PC-3 (cell line): ENCODE measurements around the gene NOL6. TPM values are rescaled to one million over a fixed set of nuclear protein-coding genes. Genes with fewer than 3 reads are reported as not detected.

Experiments used
- ATAC-seq: fragments of 200-7000 bp; cut with Tn5 transposase; 2 replicates; pipeline ENCODE4 v1.9.1; 2020; ENCODE audit warnings: mild to moderate bottlenecking, moderate library complexity
- BruUV-seq: library from RNA; stranded (reverse); fragments of 400-500 nt; replicated peaks from 2 replicates; lab custom pipeline; 2021; lab: Mats Ljungman, UMichigan
- CTCF ChIA-PET: fragments of 300-600 bp; sonication (Branson Sonifier 250); formaldehyde crosslinking; loops from one replicate; lab custom pipeline; 2022; ENCODE audit warnings: antibody characterized with exemption; lab: Charles Lee
- POLR2A ChIA-PET: fragments of 300-600 bp; sonication (Branson Sonifier 250); formaldehyde crosslinking; loops from one replicate; lab custom pipeline; 2022; ENCODE audit warnings: antibody characterized with exemption; ENCODE audit not compliant: unreplicated experiment; lab: Charles Lee
- DNase-seq: peaks from one replicate; pipeline ENCODE4 v3.0.0-alpha.2; 2015
- H2AFZ ChIP-seq: fragments of 300-600 bp; sonication (generic); 2 replicates; pipeline ENCODE4 v1.6.0; 2016; ENCODE audit warnings: antibody characterized with exemption, low read length
- H3F3A ChIP-seq: fragments of 300-600 bp; sonication (generic); one replicate; pipeline ENCODE4 v1.6.0; 2017; ENCODE audit warnings: antibody characterized with exemption, low read length, control low read depth, mild to moderate bottlenecking; ENCODE audit not compliant: unreplicated experiment
- H3K27ac ChIP-seq: fragments of 300-600 bp; sonication (generic); 2 replicates; pipeline ENCODE4 v1.5.1; 2016; ENCODE audit warnings: mild to moderate bottlenecking, low read length
- H3K27me3 ChIP-seq: fragments of 300-600 bp; sonication (generic); 2 replicates; pipeline ENCODE4 v1.6.1; 2016; ENCODE audit warnings: low read length, mixed read lengths
- H3K36me3 ChIP-seq: fragments of 300-600 bp; sonication (generic); 2 replicates; pipeline ENCODE4 v1.6.1; 2016; ENCODE audit warnings: low read depth, mixed run types, low read length, mixed read lengths
- H3K4me1 ChIP-seq: fragments of 300-600 bp; sonication (generic); 2 replicates; pipeline ENCODE4 v1.5.1; 2016; ENCODE audit warnings: low read length; ENCODE audit not compliant: insufficient read depth
- H3K4me2 ChIP-seq: fragments of 300-600 bp; sonication (generic); 2 replicates; pipeline ENCODE4 v1.6.0; 2016; ENCODE audit warnings: low read length
- H3K4me3 ChIP-seq: fragments of 300-600 bp; sonication (generic); 2 replicates; pipeline ENCODE4 v1.5.1; 2016; ENCODE audit warnings: mild to moderate bottlenecking, low read length, mixed read lengths
- H3K79me2 ChIP-seq: fragments of 300-600 bp; sonication (generic); 2 replicates; pipeline ENCODE4 v1.6.1; 2017; ENCODE audit warnings: low read length, mixed read lengths
- H3K9ac ChIP-seq: fragments of 300-600 bp; sonication (generic); 2 replicates; pipeline ENCODE4 v1.6.0; 2016; ENCODE audit warnings: mild to moderate bottlenecking, low read length
- H3K9me2 ChIP-seq: fragments of 300-600 bp; sonication (generic); replicated peaks from 2 replicates; pipeline ENCODE4 v1.6.1; 2016; ENCODE audit warnings: mixed run types, low read length, mixed read lengths
- H3K9me3 ChIP-seq: fragments of 300-600 bp; sonication (generic); 2 replicates; pipeline ENCODE4 v1.6.1; 2016; ENCODE audit warnings: low read length, mixed read lengths
- H4K20me1 ChIP-seq: fragments of 300-600 bp; sonication (generic); 2 replicates; pipeline ENCODE4 v1.6.1; 2016; ENCODE audit warnings: low read length, mixed read lengths
- CTCF ChIP-seq: fragments of 300-600 bp; sonication (generic); conservative IDR thresholded peaks from 2 replicates; pipeline ENCODE4 v1.5.1; 2017; ENCODE audit warnings: antibody characterized with exemption, low read depth, mild to moderate bottlenecking, low read length
- EZH2 ChIP-seq: fragments of 300-600 bp; sonication (generic); IDR thresholded peaks from one replicate; pipeline ENCODE4 v1.6.1; 2017; ENCODE audit warnings: antibody characterized with exemption, mild to moderate bottlenecking, low read length; ENCODE audit not compliant: unreplicated experiment
- EZH2phosphoT487 ChIP-seq: fragments of 300-600 bp; sonication (generic); IDR thresholded peaks from 2 replicates; pipeline ENCODE4 v1.6.1; 2018; ENCODE audit warnings: mild to moderate bottlenecking, antibody characterized with exemption, low read length, borderline replicate concordance
- intact Hi-C: fragments of 100-400 bp; cut with micrococcal nuclease; formaldehyde crosslinking; loops from 2 replicates; pipeline ENCODE4 v1.9.0; 2023
- total RNA-seq: library from RNA; depleted of rRNA; stranded (reverse); fragments of >200 nt; gene quantifications from 2 replicates; pipeline ENCODE4 v1.2.3, GENCODE V29; 2014

NOL6 gene
- total RNA-seq, 1 experiment from 2014 or later = 35.9 TPM

GRCh38 chr9:33466565-33467495, 6.9 kb downstream of the NOL6 start:
- peaks cover 48% of the 10 kb centered on the region for H3K36me3 ChIP-seq
- CTCF ChIA-PET = interaction anchor here (0.6 to 1.8 kb wide), 7 partner anchors 8 to 92 kb away, joined by 3 to 12 read pairs (median 3); no protein-coding TSS in a partner anchor

GRCh38 chr9:33465596-33466564, 7.8 kb downstream of the NOL6 start:
- H3K4me1 ChIP-seq = no peaks in the 10 kb centered on the region
- H3K27ac ChIP-seq = no peak overlapping the region
- no peak overlapping the region for H3K4me3 ChIP-seq
- H3F3A ChIP-seq = no peaks in the 10 kb centered on the region
- ChIA-PET POLR2A (no interaction called here), CTCF (interaction anchor here (0.6 to 1.8 kb wide), 3 partner anchors 18 to 92 kb away, joined by 3 to 12 read pairs (median 5); no protein-coding TSS in a partner anchor)
- peaks cover 2% of the 10 kb centered on the region; the same call in 1 of the 2 replicates for H3K79me2 ChIP-seq
- ATAC-seq = no peak
- BruUV-seq = no TSS peak
- TF ChIP-seq CTCF = no peak
- no peak for TF ChIP-seq EZH2
- TF ChIP-seq EZH2phosphoT487 = no peak
- H3K9me2 ChIP-seq = no peaks in the 10 kb centered on the region
- H3K9ac ChIP-seq = no peak overlapping the region
- no peaks in the 10 kb centered on the region for H4K20me1 ChIP-seq
- no peaks in the 10 kb centered on the region for H3K9me3 ChIP-seq
- DNase-seq = no peak
- intact Hi-C loops = loop anchor here (5.0 kb wide), 1 partner anchor 64 kb away; the partner anchor contains the start of gene AQP7
- no peak overlapping the region for H3K4me2 ChIP-seq
- H3K27me3 ChIP-seq = no peaks in the 10 kb centered on the region
- H2AFZ ChIP-seq = no peak overlapping the region
- peaks cover 45% of the 10 kb centered on the region for H3K36me3 ChIP-seq

More at GRCh38 chr9:33466565-33467495, 6.9 kb downstream of the NOL6 start:
- Histone ChIP-seq H4K20me1 (no peaks in the 10 kb centered on the region), H3K4me1 (peaks cover 5% of the 10 kb centered on the region), H3K79me2 (peaks cover 11% of the 10 kb centered on the region), H3K27ac (no peak overlapping the region), H3F3A (no peaks in the 10 kb centered on the region), H3K9me3 (no peaks in the 10 kb centered on the region), H2AFZ (no peak overlapping the region), H3K4me2 (no peak overlapping the region), H3K9ac (no peak overlapping the region), H3K9me2 (no peaks in the 10 kb centered on the region), H3K27me3 (no peaks in the 10 kb centered on the region), H3K4me3 (no peak overlapping the region)
- DNase-seq (peak; percentile 59), ATAC-seq (peak; percentile 66)
- POLR2A ChIA-PET = interaction anchor here (0.6 kb wide), 1 partner anchor 41 kb away, joined by 10 read pairs; no protein-coding TSS in a partner anchor
- intact Hi-C loops = loop anchor here (5.0 kb wide), 1 partner anchor 65 kb away; the partner anchor contains the start of gene AQP7
- peak; percentile 80 for TF ChIP-seq CTCF
- TF ChIP-seq EZH2 = no peak
- TF ChIP-seq EZH2phosphoT487 = no peak
- BruUV-seq = no TSS peak
